Upper lobe of left lung (tissue), 6 donors: Measurements from ENCODE around the gene TSPAN32. TPM values are rescaled to one million over a fixed set of nuclear protein-coding genes. Genes with fewer than 3 reads are reported as not detected.
"Not testable (repeated sequence)": the region's sequence is repeated elsewhere in the genome, so short reads cannot be mapped to it uniquely, and the experiment has no call there.

Source experiments
- ATAC-seq, 2 donors: fragments of 200-7000 bp; cut with Tn5 transposase; one replicate each; pipeline ENCODE4 v1.9.1; 2022; ENCODE audit warnings: mild to moderate bottlenecking in 2 of 2, moderate library complexity in 2 of 2; ENCODE audit not compliant: low FRiP score in 2 of 2
- DNase-seq, 2 donors: peaks; one replicate each; pipeline ENCODE4 v3.0.0-alpha.2; 2019 to 2020
- H3K27ac ChIP-seq, 4 donors: fragments of 200-600 bp; sonication (generic); one replicate each; pipeline ENCODE4 v1.5.1; 2016 to 2019
- H3K27me3 ChIP-seq, 4 donors: fragments of 200-600 bp; sonication (generic); one replicate each; pipeline ENCODE4 v1.5.1; 2017 to 2019
- H3K36me3 ChIP-seq, 4 donors: fragments of 200-600 bp; sonication (generic); one replicate each; pipeline ENCODE4 v1.5.1; 2016 to 2019
- H3K4me1 ChIP-seq, 4 donors: fragments of 200-600 bp; sonication (generic); one replicate each; pipeline ENCODE4 v1.5.1; 2018 to 2019
- H3K4me3 ChIP-seq, 4 donors: fragments of 200-600 bp; sonication (generic); one replicate each; pipeline ENCODE4 v1.5.1; 2017 to 2019; ENCODE audit warnings: mild to moderate bottlenecking in 2 of 4, moderate library complexity in 1 of 4
- H3K9me3 ChIP-seq, 4 donors: fragments of 200-600 bp; sonication (generic); one replicate each; pipeline ENCODE4 v1.5.1; 2018 to 2019
- CTCF ChIP-seq, 6 experiments: fragments of 450-650 bp in 4 of 6; fragments of 200-600 bp in 2 of 6; sonication (generic) in 2 of 6; IDR thresholded peaks; one replicate each; pipeline ENCODE4 v1.5.1; 2016 to 2019; ENCODE audit warnings: antibody characterized with exemption in 6 of 6
- EP300 ChIP-seq, 4 donors: sonication (generic); formaldehyde crosslinking; IDR thresholded peaks; one replicate each; pipeline ENCODE4 v1.5.1; 2017; ENCODE audit warnings: antibody characterized with exemption in 4 of 4, control low read depth in 2 of 4
- POLR2A ChIP-seq, 4 donors: fragments of 450-650 bp; IDR thresholded peaks; one replicate each; pipeline ENCODE4 v1.5.1; 2016 to 2017; ENCODE audit warnings: antibody characterized with exemption in 4 of 4, mild to moderate bottlenecking in 2 of 4
- POLR2AphosphoS5 ChIP-seq, 2 donors: sonication (generic); formaldehyde crosslinking; IDR thresholded peaks; one replicate each; pipeline ENCODE4 v1.5.1; 2017; ENCODE audit warnings: antibody characterized with exemption in 2 of 2
- WGBS, 2 donors: methylation state at CpG; one replicate each; pipeline ENCODE4 v1.1.5; 2017 to 2018; 5-methylcytosine and 5-hydroxymethylcytosine counted together
- total RNA-seq, 6 donors: library from RNA; depleted of rRNA in 4 of 6; stranded (reverse); fragments of >200 nt in 4 of 6; gene quantifications; one replicate each; pipeline versions ENCODE4 v1.1.0 to v1.2.1, GENCODE V29; 2016 to 2021
- donor health status: DM: no; HTN: no; CAD: no; lungs with moderate emphysema.
- donor health status: DM: no; HTN: yes; CAD: no; lungs with severe emphysema.

The TSPAN32 gene
- total RNA-seq, 6 donors from 2014 or later = 3.1 to 16.4 (median 6.8) TPM

- TF ChIP-seq EP300 (IDR thresholded peaks at IDR 0.05) = no peak
- TF ChIP-seq CTCF (IDR thresholded peaks at IDR 0.05) = no peak
- TF ChIP-seq POLR2A (IDR thresholded peaks at IDR 0.05) = no peak
- no peak for TF ChIP-seq POLR2AphosphoS5 (IDR thresholded peaks at IDR 0.05)
- DNase-seq (no peak), ATAC-seq (no peak)
- H3K4me3 ChIP-seq = no peak overlapping the region
- no peaks in the 10 kb centered on the region for H3K4me1 ChIP-seq
- H3K9me3 ChIP-seq = no peaks in the 10 kb centered on the region
- 70 to 88% methylated on average over 1 to 8 of the region's 8 CpGs for WGBS, 2 donors
- no peaks in the 10 kb centered on the region for H3K27me3 ChIP-seq
- H3K36me3 ChIP-seq = no peaks in the 10 kb centered on the region
- H3K27ac ChIP-seq = no peak overlapping the region
Observed at GRCh38 chr11:2357246-2357645, 55.4 kb downstream of the TSPAN32 start.

- not testable (repeated sequence) for H3K27me3 ChIP-seq, H3K27ac ChIP-seq, H3K4me1 ChIP-seq, ATAC-seq, H3K36me3 ChIP-seq, H3K4me3 ChIP-seq, H3K9me3 ChIP-seq
- WGBS, 2 donors = 94 to 98% methylated on average over 7 to 13 of the region's 13 CpGs
- peak in 1 of 2 donors; percentile 49 for DNase-seq
Observed at GRCh38 chr11:2357651-2358050, 55.8 kb downstream of the TSPAN32 start.

GRCh38 chr11:2358754-2359442 is 57.1 kb downstream of the TSPAN32 start:
- DNase-seq = no peak
- Histone ChIP-seq H3K27me3 (no peaks in the 10 kb centered on the region), H3K27ac (no peak overlapping the region), H3K4me1 (no peaks in the 10 kb centered on the region), H3K36me3 (no peaks in the 10 kb centered on the region), H3K9me3 (no peaks in the 10 kb centered on the region), H3K4me3 (no peak overlapping the region)
- no peak for ATAC-seq
- no peak for TF ChIP-seq CTCF (IDR thresholded peaks at IDR 0.05)
- TF ChIP-seq POLR2A (IDR thresholded peaks at IDR 0.05) = no peak
- TF ChIP-seq POLR2AphosphoS5 (IDR thresholded peaks at IDR 0.05) = no peak
- no peak for TF ChIP-seq EP300 (IDR thresholded peaks at IDR 0.05)
- WGBS, 2 donors = 86 to 92% methylated on average over 11 of the region's 11 CpGs

- Histone ChIP-seq H3K9me3 (no peaks in the 10 kb centered on the region), H3K27me3 (no peaks in the 10 kb centered on the region), H3K4me1 (no peaks in the 10 kb centered on the region), H3K4me3 (no peak overlapping the region), H3K27ac (no peak overlapping the region), H3K36me3 (no peaks in the 10 kb centered on the region)
- no peak for ATAC-seq
- DNase-seq = peak in 1 of 2 donors; percentile 43
- 95 to 96% methylated on average over 3 to 8 of the region's 9 CpGs for WGBS, 2 donors
- TF ChIP-seq POLR2A (IDR thresholded peaks at IDR 0.05) = no peak
- no peak for TF ChIP-seq POLR2AphosphoS5 (IDR thresholded peaks at IDR 0.05)
Observed at GRCh38 chr11:2359557-2359956, 57.7 kb downstream of the TSPAN32 start.

GRCh38 chr11:2360081-2360642 is 58.3 kb downstream of the TSPAN32 start:
- no peaks in the 10 kb centered on the region for H3K27me3 ChIP-seq
- DNase-seq = no peak
- no peak overlapping the region for H3K4me3 ChIP-seq
- no peak overlapping the region for H3K27ac ChIP-seq
- no peak for TF ChIP-seq EP300 (IDR thresholded peaks at IDR 0.05)
- TF ChIP-seq POLR2AphosphoS5 (IDR thresholded peaks at IDR 0.05) = no peak
- TF ChIP-seq POLR2A (IDR thresholded peaks at IDR 0.05) = no peak
- TF ChIP-seq CTCF (IDR thresholded peaks at IDR 0.05) = no peak
- 94 to 95% methylated on average over 8 to 14 of the region's 14 CpGs for WGBS, 2 donors
- H3K4me1 ChIP-seq = no peaks in the 10 kb centered on the region
- no peaks in the 10 kb centered on the region for H3K9me3 ChIP-seq
- ATAC-seq = no peak
- no peaks in the 10 kb centered on the region for H3K36me3 ChIP-seq

- TF ChIP-seq EP300 (IDR thresholded peaks at IDR 0.05) (no peak), POLR2A (IDR thresholded peaks at IDR 0.05) (no peak), CTCF (IDR thresholded peaks at IDR 0.05) (no peak), POLR2AphosphoS5 (IDR thresholded peaks at IDR 0.05) (no peak)
- WGBS, 2 donors = 72 to 79% methylated on average over 9 of the region's 9 CpGs
- H3K27ac ChIP-seq = no peak overlapping the region
- ATAC-seq (no peak), DNase-seq (no peak)
- no peak overlapping the region for H3K4me3 ChIP-seq
- H3K36me3 ChIP-seq = no peaks in the 10 kb centered on the region
- no peaks in the 10 kb centered on the region for H3K27me3 ChIP-seq
- H3K9me3 ChIP-seq = no peaks in the 10 kb centered on the region
- peaks cover 6 to 13% (median 8%) of the 10 kb centered on the region in 4 donors for H3K4me1 ChIP-seq
Observed at GRCh38 chr11:2361565-2361964, 59.8 kb downstream of the TSPAN32 start.
